Activated gamma-delta T cell treated with Interleukin-2 at 50 U/mL for 16 hours (primary cell): ENCODE measurements around the gene EXOC6.
"Not testable (repeated sequence)": the region's sequence is repeated elsewhere in the genome, so short reads cannot be mapped to it uniquely, and the experiment has no call there.

ENCODE experiments used
- DNase-seq: peaks from one replicate; pipeline ENCODE4 v3.0.0-alpha.2; 2020

EXOC6 gene

DNA sequence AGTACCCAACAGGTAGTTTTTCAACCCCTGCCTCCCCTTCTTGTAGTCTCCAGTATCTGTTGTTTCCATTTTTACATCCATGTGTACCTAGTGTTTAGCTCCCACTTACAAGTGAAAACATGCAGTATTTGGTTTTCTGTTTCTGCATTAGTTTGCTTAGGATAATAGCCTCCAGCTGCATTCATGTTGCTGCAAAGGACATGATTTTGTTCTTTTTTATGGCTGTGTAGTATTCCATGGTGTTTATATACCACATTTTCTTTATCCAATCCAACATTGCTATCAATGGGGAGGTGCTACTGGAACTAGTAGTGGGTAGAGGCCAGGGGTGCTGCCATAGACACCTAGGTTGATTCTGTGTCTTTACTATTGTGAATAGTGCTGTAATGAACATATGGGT, 104.3 kb downstream of the EXOC6 start:
- not testable (repeated sequence) for DNase-seq

DNA sequence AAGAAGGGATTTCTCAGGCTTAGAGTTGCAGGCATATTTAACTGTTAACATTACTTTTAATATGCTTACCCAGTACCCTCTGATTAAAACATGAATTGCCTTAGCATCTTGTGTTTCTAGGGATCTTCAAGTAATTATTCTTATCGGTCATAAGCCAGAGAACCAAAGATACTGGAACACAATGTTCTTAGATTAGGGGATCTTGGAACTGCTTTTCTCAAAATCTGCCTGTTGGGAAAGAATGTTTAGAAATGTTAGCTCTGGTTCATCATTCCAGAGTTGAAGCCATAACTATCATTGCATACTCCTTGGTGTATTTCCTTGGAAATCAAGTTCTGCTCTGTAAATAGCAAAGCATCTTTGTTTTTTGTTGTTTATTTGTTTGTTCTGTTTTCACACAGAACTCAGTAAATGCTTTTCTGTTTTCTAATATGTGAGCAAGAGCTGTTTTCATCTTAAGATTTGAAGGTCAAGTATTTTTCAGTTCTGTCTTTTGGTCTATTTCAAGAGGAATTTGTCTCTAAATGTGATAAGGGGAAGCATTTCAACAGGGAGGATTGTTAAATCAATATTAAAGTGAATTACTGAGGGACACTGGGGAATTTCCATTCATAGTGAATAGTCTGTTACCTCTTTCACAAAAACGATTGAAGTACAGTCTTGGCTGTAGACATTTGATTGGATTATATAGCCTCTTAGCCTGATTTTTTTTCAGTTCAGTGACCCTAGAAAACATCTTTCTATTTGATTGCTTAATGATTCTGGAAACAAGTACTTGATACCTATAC, 109.1 kb downstream of the EXOC6 start:
- no peak for DNase-seq

DNA sequence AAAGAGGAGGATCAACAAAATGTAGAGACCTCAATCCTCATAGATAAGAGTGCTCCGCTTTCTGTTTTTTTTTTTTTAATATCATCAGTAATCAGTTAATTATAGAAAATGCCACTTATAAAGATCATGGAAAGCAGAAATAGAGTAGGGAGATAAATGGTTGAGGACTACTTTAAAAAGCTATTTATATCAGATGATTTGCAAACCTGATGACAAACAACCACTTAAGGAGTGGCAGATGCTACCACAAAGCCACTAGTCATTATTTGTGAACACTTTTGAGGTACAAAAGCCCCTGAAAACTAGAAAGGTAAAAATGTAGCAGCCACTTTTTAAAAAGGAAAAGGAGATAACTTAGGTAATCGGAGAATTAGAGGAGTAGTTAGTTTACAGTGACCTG, 113.3 kb downstream of the EXOC6 start:
- DNase-seq, result no peak

DNA sequence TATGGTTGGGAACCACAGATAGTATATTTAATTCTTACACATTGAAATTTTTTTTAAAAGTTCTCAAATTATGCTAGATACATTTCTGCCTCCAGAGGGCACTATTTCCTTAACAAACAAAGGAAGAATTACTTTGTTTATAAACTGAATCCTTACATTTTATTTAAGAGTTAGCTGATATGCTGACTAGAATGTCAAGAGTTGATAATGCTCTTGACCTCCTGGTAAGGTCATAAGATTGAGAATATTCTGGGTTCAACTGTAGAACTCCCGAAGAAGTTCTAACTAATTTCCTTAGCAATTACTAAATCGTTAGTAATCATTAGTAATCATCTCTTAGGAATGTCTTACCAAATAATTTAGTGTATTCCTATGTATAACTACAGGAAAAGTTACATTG, 117.0 kb downstream of the EXOC6 start:
- no peak for DNase-seq

DNA sequence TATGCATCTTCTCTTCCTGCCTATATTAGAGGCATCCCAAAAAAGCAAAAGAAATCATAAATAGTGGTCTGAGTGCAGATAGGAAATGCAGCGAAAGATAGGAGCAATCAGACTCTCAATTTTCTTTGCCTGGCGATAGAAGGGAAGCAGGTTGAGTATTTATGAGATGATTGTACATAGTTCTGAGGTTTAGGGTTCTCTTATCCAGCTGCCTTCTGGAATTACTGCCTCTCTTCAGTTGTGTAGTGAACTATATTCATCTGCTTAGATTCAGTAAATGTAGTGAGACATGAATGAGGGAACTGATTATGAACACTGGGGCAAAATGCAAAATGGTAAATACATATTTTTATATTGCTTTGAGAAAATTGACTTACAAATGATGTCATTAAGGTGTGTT, 119.3 kb downstream of the EXOC6 start:
- DNase-seq, result no peak

DNA sequence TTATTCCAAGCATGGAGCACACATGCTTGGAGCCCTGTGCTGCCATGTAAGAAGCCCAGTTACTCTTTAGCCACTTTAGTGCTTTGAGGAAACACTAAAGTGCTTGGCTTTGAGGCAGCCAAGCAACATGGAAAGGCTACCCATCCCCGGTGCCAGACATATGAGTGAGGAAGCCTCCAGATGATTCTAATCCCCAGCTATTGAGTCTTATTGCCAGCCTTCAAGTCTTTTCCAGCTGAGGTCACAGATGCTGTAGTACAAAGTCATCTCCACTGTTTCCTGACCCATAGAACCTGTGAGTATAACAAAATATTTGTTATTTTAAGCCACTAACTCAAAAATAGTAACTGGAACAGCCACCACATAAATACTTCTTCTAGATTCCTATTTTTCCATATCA, 120.8 kb downstream of the EXOC6 start:
- DNase-seq, result no peak

DNA sequence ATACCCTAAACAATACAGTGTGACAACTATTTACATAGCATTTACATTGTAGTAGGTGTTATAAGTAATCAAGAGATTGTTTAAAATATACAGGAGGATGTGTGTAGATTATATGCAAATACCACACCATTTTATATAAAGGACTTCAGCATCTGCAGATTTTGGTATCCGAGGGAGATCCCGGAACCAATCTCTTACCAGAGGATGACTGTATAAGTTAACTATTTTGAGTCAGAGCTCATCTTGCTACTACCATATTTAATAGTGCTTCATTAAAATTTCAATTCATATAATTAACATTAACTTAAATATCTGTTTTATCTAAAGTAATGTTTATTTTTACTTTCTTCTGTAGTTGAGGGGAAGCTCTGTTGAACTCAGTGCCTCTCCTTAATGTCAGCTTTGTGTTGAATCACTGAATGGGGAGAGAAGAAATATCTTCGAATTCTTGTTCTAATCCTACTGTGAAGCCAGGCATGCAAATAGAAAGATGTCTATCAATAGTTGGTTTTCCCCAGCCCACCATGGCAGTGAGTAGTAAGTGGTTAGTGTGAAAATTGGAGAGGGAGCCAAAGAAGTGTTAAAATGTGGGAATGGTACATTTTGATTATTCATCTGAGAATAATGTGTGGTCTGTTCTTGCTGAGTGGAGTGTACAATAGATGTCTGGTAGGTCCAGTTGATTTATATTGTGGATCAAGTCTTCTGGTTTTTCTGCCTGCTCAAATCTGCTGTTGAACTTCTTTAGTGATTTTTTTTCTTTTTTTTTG, 122.2 kb downstream of the EXOC6 start:
- DNase-seq, result no peak

DNA sequence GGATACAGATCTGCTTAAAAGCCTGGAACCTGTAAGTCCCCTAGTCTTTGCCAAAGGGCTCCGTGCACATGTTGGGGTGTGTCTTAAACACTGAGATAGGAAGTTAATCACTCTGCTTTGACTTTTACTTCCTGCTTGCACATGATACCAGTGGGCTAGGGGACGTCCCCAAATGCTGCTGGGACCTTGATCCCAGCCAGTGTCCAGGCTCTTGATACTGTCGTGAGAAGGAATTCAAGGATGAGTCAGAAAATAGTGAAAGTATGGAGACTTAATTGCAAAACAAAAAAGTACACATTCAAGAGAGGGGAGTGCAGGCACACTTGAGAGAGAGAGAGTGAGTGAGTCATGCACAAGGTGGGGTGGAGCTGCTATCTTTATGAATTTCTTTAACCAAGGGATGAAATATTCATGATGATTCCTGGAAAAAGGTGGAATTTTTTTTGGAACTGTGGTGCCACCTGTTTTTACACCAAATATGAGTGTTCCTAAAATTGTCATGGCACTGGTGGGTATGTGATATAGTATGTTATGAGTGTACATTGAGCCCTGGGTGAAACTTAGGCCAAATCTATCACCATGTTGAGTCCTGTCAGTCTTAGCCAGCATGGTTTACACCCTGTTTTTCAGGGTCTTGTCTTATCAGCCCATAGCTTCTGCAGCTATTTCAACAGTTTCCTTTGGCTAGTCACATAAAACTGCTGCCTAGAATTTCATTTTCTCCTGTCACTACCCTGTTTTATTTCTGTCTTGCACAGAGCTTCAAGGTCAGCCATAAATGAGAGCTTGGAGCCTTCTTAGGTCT, 123.9 kb downstream of the EXOC6 start:
- no peak for DNase-seq

DNA sequence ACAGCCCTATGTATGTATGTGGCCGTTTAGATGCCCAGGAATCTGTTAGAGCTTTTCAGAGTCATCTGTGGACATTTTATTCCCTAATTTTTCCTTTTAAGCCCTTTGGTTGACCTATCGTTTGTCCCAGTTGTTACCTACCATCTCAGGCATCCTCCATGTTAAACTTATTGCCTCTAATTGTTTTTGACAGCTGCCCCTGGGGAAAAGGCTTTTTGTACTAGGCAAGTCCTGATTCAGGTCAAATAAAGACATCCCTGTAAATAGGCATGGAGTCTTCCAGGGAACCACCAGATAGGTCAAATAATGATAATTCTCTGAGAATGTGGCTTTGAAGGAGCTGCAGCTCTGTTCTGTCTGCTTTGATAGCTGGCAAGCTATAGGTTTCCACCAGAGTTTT, 124.6 kb downstream of the EXOC6 start:
- DNase-seq, result no peak

DNA sequence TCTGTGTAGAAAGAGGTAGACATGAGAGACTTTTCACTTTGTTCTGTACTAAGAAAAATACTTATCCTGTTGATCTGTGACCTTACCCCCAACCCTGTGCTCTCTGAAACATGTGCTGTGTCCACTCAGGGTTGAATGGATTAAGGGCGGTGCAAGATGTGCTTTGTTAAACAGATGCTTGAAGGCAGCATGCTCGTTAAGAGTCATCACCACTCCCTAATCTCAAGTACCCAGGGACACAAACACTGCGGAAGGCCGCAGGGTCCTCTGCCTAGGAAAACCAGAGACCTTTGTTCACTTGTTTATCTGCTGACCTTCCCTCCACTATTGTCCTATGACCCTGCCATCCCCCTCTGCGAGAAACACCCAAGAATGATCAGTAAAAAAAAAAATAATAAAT, 128.0 kb downstream of the EXOC6 start:
- DNase-seq, result not testable (repeated sequence)

DNA sequence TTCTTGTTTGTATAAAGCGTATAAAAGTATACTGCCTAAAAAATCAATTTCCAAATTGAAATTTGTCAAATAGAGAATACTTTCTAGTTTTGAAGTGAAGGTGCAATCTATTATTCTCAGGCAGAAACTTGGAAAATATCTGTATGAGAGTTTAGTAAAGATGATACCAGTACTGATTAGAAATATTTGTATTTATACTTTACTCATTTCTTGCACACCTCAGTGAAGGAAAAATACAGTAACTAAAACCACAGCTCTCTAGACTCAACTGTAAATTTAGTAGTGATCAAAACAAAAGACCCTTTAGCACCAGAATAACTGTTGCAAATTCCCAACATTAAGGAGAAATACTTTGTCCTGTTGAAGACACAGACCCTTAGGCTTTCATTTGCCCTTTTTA, 140.9 kb downstream of the EXOC6 start:
- no peak for DNase-seq

DNA sequence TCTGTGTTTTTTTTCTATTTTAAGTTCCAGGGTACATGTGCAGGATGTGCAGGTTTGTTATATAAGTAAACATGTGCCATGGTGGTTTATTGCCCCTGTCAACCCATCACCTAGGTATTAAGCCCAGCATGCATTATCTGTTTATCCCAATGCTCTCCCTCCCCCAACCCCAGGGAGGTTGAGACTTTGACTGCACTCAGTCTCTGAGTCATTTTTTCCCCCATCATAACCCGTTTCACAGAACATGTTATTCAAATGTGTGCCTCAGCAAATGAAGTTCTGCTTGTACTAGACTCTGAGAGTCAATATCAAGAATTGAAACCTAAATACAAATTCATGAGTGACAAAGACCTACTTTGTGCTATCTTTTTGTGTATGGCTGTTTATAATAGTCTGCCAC, 142.3 kb downstream of the EXOC6 start:
- no peak for DNase-seq

DNA sequence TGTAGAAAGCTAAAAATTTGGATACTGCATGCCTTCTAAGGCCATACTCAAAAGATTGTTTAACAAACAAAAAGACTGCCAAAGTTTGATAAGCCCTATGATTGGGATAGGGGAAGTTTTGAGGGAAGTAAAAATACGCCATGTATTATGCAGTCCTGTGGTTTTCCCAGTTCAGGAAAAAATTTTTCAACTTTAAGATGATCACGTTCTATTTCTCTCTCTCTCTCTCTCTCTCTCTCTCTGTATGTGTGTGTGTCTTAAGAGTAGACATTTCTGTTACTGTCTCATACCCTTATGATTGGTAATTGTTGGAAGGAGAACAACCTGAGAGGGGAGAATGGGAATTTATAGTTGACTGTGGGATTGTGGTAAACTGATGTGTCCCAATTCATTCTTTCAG, 143.2 kb downstream of the EXOC6 start:
- DNase-seq, result no peak

DNA sequence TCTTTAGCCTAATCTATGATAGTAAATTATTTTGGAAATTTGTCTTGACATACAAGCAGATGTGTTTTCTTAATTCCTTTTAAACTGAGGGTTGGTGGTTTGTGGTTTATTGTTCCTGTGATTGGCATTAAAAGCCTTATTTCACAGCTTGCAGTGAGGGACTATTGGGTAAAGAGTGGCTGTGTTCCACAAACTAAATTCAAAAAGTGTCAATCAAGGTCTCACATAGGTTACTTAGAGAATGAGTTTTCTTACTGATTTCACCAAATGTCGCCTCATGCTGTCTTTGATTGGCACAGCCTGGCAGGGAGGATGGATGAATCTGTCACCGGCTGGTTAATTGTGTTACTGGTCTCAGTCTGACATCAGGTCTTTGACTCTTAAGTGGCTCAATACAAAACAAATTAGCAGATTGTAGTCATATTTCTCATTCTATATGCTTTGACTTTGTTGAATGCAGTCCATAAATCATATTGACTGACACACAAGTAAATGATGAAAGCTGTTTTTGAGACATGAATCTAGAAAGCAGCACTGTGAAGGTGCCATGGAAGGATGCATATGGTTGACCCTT, 145.5 kb downstream of the EXOC6 start:
- DNase-seq, result no peak

DNA sequence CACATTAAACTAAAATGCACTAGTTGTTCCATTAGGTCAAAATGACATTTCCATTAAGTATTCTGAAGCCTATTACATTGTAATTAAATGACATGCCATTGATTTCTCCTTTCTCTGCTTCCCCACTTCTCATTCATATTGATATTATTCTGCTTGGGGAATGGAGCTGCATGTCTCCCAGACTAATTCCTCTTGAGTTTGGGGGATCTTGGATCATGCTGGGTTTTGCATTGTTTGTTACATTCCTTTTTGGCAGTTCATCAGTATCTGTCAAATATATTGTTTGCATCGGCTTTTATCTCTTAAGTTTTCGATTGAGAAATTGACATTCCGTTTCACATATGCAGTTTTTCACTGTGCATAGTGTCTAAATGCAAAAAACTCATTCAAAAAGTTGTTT, 147.2 kb downstream of the EXOC6 start:
- no peak for DNase-seq

DNA sequence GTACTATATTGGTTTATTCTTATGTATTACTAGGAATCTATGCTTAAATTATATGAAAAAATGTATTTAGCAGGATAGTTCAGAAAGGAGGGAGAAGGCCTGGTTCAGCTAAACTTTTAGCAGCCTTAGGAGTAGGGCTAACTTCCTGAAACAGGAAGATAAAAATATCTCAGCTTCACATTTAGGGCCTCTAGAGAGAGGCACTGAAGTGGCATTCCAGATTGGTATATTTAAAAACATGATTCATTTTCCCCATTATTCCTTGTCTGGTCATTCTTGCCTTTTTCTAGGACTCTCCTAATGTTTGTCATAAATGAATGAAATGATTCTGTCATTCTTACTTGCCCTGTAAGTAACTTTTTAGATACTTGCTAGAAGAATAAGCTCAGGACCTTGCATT, 149.3 kb downstream of the EXOC6 start:
- no peak for DNase-seq

DNA sequence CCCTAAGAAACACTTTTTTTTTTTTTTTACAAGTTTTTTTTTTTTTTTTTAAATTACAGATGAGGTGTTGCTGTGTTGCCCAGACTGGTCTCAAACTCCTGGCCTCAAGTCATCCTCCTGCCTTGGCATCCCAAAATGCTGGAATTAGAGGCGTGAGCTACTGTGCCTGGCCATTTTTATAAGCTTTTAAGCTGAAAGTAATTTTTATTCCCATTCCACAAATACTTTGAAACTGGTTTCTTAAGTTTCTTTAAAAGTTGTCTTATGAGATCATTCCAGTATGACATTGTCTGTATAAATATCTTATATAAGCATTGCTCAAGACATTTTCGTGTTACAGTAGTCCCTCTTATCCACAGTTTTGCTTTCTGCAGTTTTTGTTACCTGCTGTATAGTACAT, 150.9 kb downstream of the EXOC6 start:
- no peak for DNase-seq

DNA sequence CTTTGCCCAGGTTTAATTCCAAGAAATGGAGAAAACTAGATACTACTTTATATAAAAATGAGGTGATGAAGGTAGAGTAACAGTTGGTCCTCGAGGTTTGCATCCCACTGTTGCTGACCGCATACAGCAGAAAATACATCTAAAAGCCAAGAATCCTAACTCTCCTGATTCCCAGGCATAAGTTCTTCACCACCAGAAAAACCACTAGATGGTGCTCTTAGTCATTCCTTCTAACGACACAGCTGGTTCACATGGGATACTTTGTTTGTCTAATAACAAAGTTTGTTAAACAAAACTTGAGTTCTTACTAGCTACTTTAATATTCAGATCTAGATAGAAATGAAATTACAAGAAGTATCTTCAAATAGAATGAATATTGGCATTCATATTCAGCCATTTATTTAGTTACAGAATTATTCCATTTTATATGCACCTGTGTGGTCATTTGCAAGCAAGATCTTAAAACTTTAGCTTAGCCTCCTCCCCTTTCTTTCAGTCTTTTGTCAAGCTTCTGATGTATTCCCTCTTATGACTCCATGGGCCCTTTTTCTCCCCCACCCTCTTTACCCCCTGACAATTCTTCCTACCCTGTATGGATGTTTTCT, 158.2 kb downstream of the EXOC6 start:
- DNase-seq, result no peak

DNA sequence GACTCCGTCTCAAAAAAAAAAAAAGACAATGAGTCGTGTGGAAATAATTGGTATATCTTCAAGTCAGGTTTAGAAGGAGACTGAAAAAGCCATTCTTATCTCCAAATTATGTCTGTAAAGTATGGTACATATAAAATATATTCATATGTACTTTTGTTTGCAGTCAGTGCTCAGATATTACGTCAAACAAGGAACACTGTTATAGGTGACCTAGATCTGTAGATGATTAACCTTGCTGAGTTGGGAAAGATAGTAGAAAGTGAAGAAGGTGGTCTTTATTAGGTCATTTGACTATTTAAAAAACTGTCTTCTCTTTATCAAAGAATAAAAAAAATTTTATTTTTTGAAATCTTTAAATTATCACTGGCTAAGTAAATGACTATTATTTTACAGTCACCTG, 167.4 kb downstream of the EXOC6 start:
- DNase-seq, result no peak

DNA sequence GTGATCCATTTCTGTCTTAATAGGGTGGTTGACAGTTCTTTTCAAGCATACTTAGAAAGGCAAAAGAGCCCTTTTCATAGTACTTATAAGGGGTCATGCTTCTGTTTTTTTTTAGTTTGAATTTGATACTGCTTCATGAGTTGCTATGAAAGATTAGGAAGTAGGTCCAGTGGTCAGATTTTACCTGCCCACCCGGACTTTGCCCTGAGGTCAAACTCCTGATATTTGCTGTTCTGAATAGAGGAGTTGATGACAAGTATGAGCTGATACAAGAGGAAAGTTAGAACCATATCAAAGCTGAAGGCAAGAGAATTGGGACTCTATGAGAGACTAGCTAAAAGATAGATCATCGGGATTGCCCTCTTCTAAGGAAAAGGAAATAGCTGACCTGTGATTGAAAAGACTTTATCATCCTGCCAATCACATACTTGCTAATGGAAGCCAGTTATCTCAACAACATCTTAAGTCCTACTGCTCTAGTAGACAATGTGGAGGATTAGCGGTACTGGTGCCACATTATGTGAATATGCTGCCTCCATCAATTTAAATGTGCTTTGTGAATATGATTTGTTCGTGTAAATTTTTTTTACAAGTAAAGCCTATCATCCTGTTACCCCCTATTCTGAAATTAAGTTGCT, 174.8 kb downstream of the EXOC6 start:
- DNase-seq, result no peak

DNA sequence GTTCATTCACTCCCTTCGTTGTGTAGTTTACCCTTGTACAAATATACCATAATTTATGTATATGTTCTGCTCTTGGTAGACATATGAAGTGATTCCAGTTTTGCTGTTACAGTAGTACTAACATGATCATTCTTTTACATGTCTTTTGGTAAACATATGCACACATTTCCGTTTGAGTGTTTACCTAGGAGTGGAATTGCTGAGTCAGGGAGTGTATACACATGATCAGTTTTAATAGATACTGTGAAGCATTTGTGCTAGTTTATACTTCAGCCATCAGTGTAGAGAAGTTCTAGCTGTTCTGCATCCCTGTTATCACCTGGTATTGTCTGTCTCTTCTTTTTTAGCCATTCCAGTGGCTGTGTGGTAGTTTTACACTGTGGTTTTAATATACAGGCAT, 177.8 kb downstream of the EXOC6 start:
- DNase-seq, result no peak

DNA sequence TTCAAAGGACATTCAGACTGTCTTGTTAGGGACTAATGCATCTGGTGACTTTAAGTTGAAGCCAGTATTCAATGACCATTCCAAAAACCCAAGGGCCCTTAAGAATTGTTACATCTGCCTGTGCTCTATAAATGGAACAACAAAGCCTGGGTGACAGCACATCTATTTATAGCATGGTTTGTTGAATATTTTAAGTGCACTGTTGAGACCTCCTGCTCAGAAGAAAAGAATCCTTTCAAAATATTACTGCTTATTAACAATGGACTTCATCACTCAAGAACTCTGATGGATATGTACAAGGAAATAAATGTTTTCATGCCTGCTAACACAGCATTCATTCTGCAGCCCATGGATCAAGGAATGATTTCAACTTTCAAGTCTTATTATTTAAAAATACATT, 179.2 kb downstream of the EXOC6 start:
- DNase-seq, result no peak
